ENCODE measurements around the gene PLD6.

- TF ChIP-seq CTCF (IDR thresholded peaks at IDR 0.05) (no peak), EP300 (IDR thresholded peaks at IDR 0.05) (no peak)
These were observed 10.6 kb upstream of the PLD6 start for GRCh38 chr17:17216776-17217175.
